Loucy (cell line): ENCODE data around the gene DBH.

Source experiments
- H2AFZ ChIP-seq: fragments of 200-600 bp; sonication (generic); 2 replicates; pipeline ENCODE4 v1.6.0; 2016; ENCODE audit warnings: antibody characterized with exemption, mild to moderate bottlenecking, low read length, moderate library complexity
- H3F3A ChIP-seq: fragments of 200-600 bp; 2 replicates; pipeline ENCODE4 v1.6.0; 2016; ENCODE audit warnings: antibody characterized with exemption, low read depth, mild to moderate bottlenecking
- H3K27me3 ChIP-seq: fragments of 200-600 bp; sonication (generic); 2 replicates; pipeline ENCODE4 v1.6.1; 2014; ENCODE audit warnings: low read length, mild to moderate bottlenecking; ENCODE audit not compliant: insufficient read depth, poor library complexity, severe bottlenecking
- H3K36me3 ChIP-seq: fragments of 200-600 bp; sonication (generic); 2 replicates; pipeline ENCODE4 v1.6.1; 2016; ENCODE audit warnings: low read length; ENCODE audit not compliant: insufficient read depth
- H3K4me1 ChIP-seq: fragments of 200-600 bp; sonication (generic); 2 replicates; pipeline ENCODE4 v1.5.1; 2014; ENCODE audit warnings: low read length, mild to moderate bottlenecking; ENCODE audit not compliant: insufficient read depth, poor library complexity, severe bottlenecking
- H3K4me2 ChIP-seq: fragments of 200-600 bp; sonication (generic); 2 replicates; pipeline ENCODE4 v1.6.0; 2014; ENCODE audit warnings: antibody characterized with exemption, low read length, low read depth, mild to moderate bottlenecking; ENCODE audit not compliant: poor library complexity, severe bottlenecking
- H3K4me3 ChIP-seq: fragments of 200-600 bp; sonication (generic); 2 replicates; pipeline ENCODE4 v1.5.1; 2014; ENCODE audit warnings: low read length, mild to moderate bottlenecking, mixed read lengths; ENCODE audit not compliant: poor library complexity, severe bottlenecking
- H3K79me2 ChIP-seq: fragments of 200-600 bp; sonication (generic); 2 replicates; pipeline ENCODE4 v1.6.1; 2014; ENCODE audit warnings: low read length; ENCODE audit not compliant: insufficient read depth
- H3K9ac ChIP-seq: fragments of 200-600 bp; sonication (generic); 2 replicates; pipeline ENCODE4 v1.6.0; 2014; ENCODE audit warnings: mild to moderate bottlenecking, low read depth, low read length, moderate library complexity; ENCODE audit not compliant: poor library complexity, severe bottlenecking
- H3K9me2 ChIP-seq: fragments of 200-600 bp; sonication (generic); replicated peaks from 2 replicates; pipeline ENCODE4 v1.6.1; 2016; ENCODE audit warnings: low read depth, low read length, mixed read lengths
- H3K9me3 ChIP-seq: fragments of 200-600 bp; sonication (generic); 2 replicates; pipeline ENCODE4 v1.6.1; 2014; ENCODE audit warnings: mild to moderate bottlenecking, antibody characterized with exemption, low read length, low read depth; ENCODE audit not compliant: insufficient read depth
- H4K20me1 ChIP-seq: fragments of 200-600 bp; sonication (generic); 2 replicates; pipeline ENCODE4 v1.6.0; 2014; ENCODE audit warnings: antibody characterized with exemption, low read length, mild to moderate bottlenecking; ENCODE audit not compliant: insufficient read depth, poor library complexity, severe bottlenecking
- CTCF ChIP-seq: fragments of 200-600 bp; sonication (generic); conservative IDR thresholded peaks from 2 replicates; pipeline ENCODE4 v1.5.1; 2014; ENCODE audit warnings: mild to moderate bottlenecking, antibody characterized with exemption, low read length
- EZH2phosphoT487 ChIP-seq: fragments of 200-600 bp; IDR thresholded peaks from 2 replicates; pipeline ENCODE4 v1.6.1; 2018; ENCODE audit warnings: antibody characterized with exemption, mild to moderate bottlenecking, moderate library complexity, borderline replicate concordance

DBH gene

GRCh38 chr9:133706307-133707050 lies 70.3 kb downstream of the DBH start:
- Histone ChIP-seq H3K9me2 (no peaks in the 10 kb centered on the region), H4K20me1 (no peaks in the 10 kb centered on the region), H3K36me3 (no peaks in the 10 kb centered on the region), H3K9ac (no peak overlapping the region), H3K79me2 (no peaks in the 10 kb centered on the region), H3K9me3 (no peaks in the 10 kb centered on the region), H2AFZ (no peak overlapping the region), H3K4me3 (no peak overlapping the region), H3K4me1 (no peaks in the 10 kb centered on the region), H3K27me3 (no peaks in the 10 kb centered on the region), H3K4me2 (no peak overlapping the region), H3F3A (no peaks in the 10 kb centered on the region)
- no peak for TF ChIP-seq CTCF
- no peak for TF ChIP-seq EZH2phosphoT487

- Histone ChIP-seq H3K4me1 (no peaks in the 10 kb centered on the region), H3K36me3 (no peaks in the 10 kb centered on the region), H3K27me3 (no peaks in the 10 kb centered on the region), H3K4me2 (no peak overlapping the region), H3K9me3 (no peaks in the 10 kb centered on the region), H3K9me2 (no peaks in the 10 kb centered on the region), H3K79me2 (no peaks in the 10 kb centered on the region), H3K4me3 (no peak overlapping the region), H2AFZ (no peak overlapping the region), H3K9ac (no peak overlapping the region), H4K20me1 (no peaks in the 10 kb centered on the region), H3F3A (no peaks in the 10 kb centered on the region)
- TF ChIP-seq CTCF (no peak), EZH2phosphoT487 (no peak)
Observed at GRCh38 chr9:133707065-133707762, 71.1 kb downstream of the DBH start.

- TF ChIP-seq EZH2phosphoT487, result no peak
- TF ChIP-seq CTCF, result no peak
- no peaks in the 10 kb centered on the region for H3K4me1 ChIP-seq
Observed at GRCh38 chr9:133707763-133708245, 71.6 kb downstream of the DBH start.

More at GRCh38 chr9:133707763-133708245, 71.6 kb downstream of the DBH start:
- Histone ChIP-seq H3K79me2 (no peaks in the 10 kb centered on the region), H3F3A (no peaks in the 10 kb centered on the region), H3K27me3 (no peaks in the 10 kb centered on the region), H3K4me3 (no peak overlapping the region), H3K9me3 (no peaks in the 10 kb centered on the region), H3K4me2 (no peak overlapping the region), H3K9me2 (no peaks in the 10 kb centered on the region), H3K9ac (no peak overlapping the region), H4K20me1 (no peaks in the 10 kb centered on the region), H3K36me3 (no peaks in the 10 kb centered on the region), H2AFZ (no peak overlapping the region)
